NAMALWA (cell line): ENCODE measurements around the gene PLD5.

ENCODE experiments used
- DNase-seq: peaks from one replicate; pipeline ENCODE4 v3.0.0-alpha.2; 2015; ENCODE audit warnings: low spot score

The PLD5 gene

GRCh38 chr1:242524571-242525359 lies at the start of gene PLD5:
Gene PLD5 (minus strand): TSS chr1:242524697.
- no peak for DNase-seq

- no peak for DNase-seq
These were observed 45.4 kb upstream of the PLD5 start for GRCh38 chr1:242569867-242570266.

GRCh38 chr1:242568666-242569065 lies 44.2 kb upstream of the PLD5 start:
- no peak for DNase-seq

GRCh38 chr1:242567596-242567995 lies 43.1 kb upstream of the PLD5 start:
- DNase-seq, result no peak

- DNase-seq, result no peak
These were observed 32.3 kb upstream of the PLD5 start for GRCh38 chr1:242556759-242557158.

- no peak for DNase-seq
These were observed 31.8 kb upstream of the PLD5 start for GRCh38 chr1:242556276-242556675.

GRCh38 chr1:242554577-242554976 lies 30.1 kb upstream of the PLD5 start:
- DNase-seq, result no peak

GRCh38 chr1:242546849-242547729 lies 22.6 kb upstream of the PLD5 start:
- no peak for DNase-seq

- DNase-seq, result no peak
These were observed 21.9 kb upstream of the PLD5 start for GRCh38 chr1:242546441-242546840.

GRCh38 chr1:242544071-242544470 lies 19.6 kb upstream of the PLD5 start:
- no peak for DNase-seq

- DNase-seq, result no peak
These were observed 17.8 kb upstream of the PLD5 start for GRCh38 chr1:242542271-242542670.

- no peak for DNase-seq
These were observed 11.5 kb upstream of the PLD5 start for GRCh38 chr1:242535986-242536385.

- no peak for DNase-seq
These were observed 10.3 kb upstream of the PLD5 start for GRCh38 chr1:242534753-242535152.

- no peak for DNase-seq
These were observed 6.3 kb upstream of the PLD5 start for GRCh38 chr1:242530761-242531160.

- no peak for DNase-seq
These were observed 1.3 kb upstream of the PLD5 start for GRCh38 chr1:242525769-242526168.

GRCh38 chr1:242525360-242525722 lies 844 bp upstream of the PLD5 start:
- DNase-seq, result no peak

GRCh38 chr1:242523719-242524570 lies 552 bp downstream of the PLD5 start:
- DNase-seq, result no peak

GRCh38 chr1:242522996-242523718 lies 1.3 kb downstream of the PLD5 start:
- no peak for DNase-seq

- DNase-seq, result no peak
These were observed 2.1 kb downstream of the PLD5 start for GRCh38 chr1:242522304-242522945.

GRCh38 chr1:242515555-242515954 lies 8.9 kb downstream of the PLD5 start:
- DNase-seq, result no peak

GRCh38 chr1:242506724-242507123 lies 17.8 kb downstream of the PLD5 start:
- DNase-seq, result no peak
